ENCODE measurements around the gene PARD3.
"Not testable (repeated sequence)": the region's sequence is repeated elsewhere in the genome, so short reads cannot be mapped to it uniquely, and the experiment has no call there.

Gene PARD3

GRCh38 chr10:34444223-34445183, 370.6 kb downstream of the PARD3 start:
- DNase-seq = no peak

- not testable (repeated sequence) for DNase-seq
Measured at GRCh38 chr10:34439386-34439785, 375.7 kb downstream of the PARD3 start.

DNA sequence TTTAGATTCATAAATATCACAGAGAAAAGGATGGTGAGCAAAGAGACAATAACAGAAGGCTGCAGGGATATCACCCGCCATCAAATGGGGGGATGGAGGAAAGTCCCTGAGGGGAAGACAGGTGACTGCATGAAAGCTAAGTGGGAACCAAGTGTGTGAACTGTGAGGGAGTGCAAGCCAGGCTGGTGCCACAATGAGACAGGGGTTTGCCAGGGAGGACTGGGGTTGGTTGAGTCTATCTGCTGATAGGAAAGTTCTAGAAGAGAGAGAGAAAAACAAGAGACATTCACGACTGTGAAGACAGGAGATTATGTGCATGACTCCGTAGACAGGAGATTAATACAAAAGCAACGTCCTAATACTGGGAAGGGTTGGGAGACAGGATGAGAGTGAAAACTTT, 376.4 kb downstream of the PARD3 start:
- DNase-seq = no peak

DNA sequence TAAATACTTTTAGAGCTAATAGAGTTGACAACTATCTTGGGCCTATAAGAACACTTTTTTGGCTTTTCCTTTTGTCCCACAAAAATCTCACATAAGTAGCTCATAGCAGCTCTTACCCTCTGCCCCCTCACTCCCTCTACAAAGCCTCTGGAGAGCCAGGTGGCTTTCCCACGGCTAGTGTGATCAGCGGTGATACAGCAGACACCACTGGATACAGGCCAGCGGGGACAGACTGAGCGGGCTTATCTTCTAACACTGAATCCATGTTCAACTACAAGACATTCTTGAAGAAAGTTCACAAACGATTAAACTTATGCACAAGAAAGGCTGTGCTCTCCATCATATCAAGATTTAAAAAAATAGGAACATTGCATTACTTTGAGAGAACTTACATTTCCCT, 377.2 kb downstream of the PARD3 start:
- DNase-seq = no peak

DNA sequence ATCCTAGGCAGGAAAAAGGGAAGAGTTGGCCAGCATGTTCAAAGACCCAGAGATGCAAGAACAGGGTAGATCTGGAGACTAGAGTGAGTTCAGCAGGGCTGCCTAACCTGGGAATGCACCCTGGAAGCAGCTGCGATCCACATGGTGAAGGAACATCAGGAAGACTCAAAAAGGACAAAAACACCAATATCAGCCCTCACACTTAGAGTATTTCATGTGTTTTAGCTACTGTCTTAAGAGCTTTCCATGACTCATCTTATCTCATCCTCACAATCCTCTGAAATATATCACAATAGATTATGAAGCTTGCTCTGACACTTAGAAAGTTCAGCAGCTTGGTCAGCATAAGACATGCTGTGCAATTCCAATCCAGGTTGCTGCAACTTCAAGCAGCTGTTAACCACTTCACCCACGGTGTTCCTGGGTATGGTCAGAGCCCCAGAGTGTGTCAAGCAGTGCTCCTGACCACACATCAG, 380.9 kb downstream of the PARD3 start:
- DNase-seq = no peak

- DNase-seq = no peak
Measured at GRCh38 chr10:34433241-34434076, 381.6 kb downstream of the PARD3 start.

GRCh38 chr10:34432589-34432988, 382.5 kb downstream of the PARD3 start:
- DNase-seq = no peak

DNA sequence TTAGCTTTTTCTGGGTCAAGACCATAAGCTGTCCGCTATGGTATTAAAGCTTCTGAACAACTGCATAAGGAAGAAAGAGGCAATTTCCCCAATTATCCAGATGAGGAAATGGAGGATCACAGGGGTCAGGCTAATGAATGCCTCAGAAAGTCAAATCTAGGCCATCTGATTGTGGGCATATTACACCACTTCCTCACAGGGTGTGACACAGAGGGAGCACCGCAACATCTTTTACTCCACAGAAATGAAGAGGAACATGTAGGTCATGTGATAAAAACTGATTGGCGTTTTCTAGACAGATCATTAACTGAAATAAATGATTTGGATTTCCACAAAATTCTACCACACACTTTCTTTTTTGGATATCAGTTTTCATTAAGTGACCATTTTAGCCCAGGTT, 384.4 kb downstream of the PARD3 start:
- DNase-seq = no peak

- DNase-seq = no peak
Measured at GRCh38 chr10:34428501-34428900, 386.6 kb downstream of the PARD3 start.

GRCh38 chr10:34427911-34428216, 387.2 kb downstream of the PARD3 start:
- DNase-seq = no peak

DNA sequence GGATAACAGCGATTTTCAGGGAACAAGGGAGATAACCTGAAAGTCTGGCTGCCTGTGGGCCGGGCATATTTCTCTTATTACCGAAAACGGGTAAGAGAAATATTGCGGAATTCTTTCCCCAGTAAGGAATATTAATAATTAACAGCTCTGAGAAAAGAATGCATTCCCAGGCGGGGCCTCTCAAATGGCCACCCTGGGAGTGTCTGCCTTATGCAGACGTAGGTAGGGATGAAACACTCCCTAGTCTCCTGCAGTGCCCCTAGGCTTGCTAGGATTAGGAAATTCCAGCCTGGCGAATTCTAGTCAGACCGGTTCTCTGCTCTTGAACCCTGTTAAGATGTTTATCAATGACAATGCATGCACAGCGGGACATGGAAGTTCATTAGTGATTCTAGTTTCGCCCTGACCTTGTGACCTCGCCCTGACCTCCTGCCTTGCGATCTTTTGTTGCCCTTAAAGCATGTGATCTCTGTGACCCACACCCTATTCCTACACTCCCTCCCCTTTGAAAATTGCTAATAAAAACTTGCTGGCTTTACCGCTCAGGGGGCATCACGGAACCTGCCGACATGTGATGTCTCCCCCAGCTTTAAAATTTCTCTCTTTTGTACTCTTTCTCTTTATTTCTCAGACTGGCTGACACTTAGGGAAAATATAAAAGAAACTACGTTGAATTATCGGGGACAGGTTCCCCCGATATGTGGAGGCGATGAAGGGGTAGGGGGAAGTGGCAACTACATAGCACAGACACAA, 387.8 kb downstream of the PARD3 start:
- not testable (repeated sequence) for DNase-seq

DNA sequence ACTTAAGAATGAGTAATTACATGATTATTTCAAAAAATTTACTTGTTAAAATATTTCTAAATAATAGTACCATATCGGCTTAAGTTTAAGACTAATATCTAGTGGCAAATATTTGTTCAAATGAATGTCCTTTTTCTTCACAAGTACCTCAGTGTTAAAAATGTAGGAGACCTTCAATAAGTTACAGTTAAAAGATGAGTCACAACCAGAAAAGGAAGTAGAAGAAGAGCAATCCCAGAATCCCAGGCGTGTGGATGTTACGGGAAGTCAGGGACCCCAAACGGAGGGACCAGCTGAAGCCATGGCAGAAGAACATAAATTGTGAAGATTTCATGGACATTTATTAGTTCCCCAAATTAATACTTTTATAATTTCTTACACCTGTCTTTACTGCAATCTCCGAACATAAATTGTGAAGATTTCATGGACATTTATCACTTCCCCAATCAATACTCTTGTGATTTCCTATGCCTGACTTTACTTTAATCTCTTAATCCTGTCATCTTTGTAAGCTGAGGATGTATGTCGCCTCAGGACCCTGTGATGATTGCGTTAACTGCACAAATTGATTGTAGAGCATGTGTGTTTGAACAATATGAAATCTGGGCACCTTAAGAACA, 388.4 kb downstream of the PARD3 start:
- DNase-seq = not testable (repeated sequence)

DNA sequence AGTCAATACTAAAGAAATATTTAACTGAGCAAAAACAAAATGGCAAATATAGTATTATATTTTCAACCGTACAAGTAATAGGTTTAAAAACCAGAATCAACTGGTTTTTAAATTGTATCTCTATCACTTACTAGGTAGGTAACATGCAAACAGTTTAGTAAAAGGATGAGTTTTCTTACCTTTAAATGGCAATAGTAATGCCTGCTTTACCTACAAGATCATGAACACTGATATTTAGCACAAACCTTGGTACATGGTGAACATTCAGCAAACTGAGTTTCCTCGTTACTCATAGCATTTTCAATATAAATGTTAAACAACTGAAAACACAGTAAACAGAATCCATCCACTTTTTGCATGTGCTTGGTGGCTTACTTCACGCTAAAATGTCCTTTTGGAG, 389.1 kb downstream of the PARD3 start:
- no peak for DNase-seq

DNA sequence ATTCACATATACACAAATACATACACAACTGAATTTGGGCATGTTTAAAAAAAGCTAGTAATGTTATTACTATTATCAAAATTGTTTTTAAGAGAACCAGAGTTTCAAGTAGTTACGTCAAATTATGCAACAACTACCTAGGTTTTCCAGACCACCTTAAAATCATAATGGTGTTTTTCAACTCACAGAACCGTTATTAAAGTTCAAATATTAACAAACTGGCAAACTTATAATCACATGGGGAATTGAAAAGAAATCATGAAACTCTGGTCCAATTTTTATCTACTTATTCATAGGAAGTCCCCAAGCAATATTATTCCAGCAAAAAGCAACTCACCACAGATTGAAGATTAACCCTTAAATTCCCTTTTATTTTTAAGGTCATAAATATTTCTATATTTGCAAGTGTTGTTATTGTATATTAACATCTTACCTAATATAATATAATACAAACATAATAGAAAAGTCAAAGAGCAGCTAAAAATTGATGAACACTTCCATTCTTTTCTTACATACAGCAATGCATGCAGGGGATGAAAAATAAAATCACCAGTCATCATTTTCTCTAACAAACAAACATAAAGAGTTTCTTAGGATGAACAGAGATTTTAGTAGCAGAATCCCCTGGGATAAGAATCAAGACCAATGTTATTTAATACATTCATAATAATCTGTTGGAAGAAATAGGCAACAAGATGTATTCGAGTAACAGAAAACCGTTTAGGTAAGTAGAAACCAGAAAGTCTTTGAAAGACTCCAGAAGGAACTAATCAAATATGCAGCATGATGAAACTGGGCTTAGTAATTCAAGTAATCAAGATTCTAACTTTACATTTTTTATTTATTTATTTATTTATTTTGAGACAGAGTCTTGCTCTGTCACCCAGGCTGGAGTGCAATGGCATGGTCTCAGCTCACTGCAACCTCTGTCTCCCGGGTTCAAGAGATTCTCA, 391.1 kb downstream of the PARD3 start:
- no peak for DNase-seq

- DNase-seq = no peak
Measured at GRCh38 chr10:34420795-34421194, 394.3 kb downstream of the PARD3 start.

- no peak for DNase-seq
Measured at GRCh38 chr10:34420273-34420672, 394.8 kb downstream of the PARD3 start.

GRCh38 chr10:34415039-34415438, 400.1 kb downstream of the PARD3 start:
- DNase-seq = no peak

GRCh38 chr10:34413756-34414587, 401.1 kb downstream of the PARD3 start:
- no peak for DNase-seq

DNA sequence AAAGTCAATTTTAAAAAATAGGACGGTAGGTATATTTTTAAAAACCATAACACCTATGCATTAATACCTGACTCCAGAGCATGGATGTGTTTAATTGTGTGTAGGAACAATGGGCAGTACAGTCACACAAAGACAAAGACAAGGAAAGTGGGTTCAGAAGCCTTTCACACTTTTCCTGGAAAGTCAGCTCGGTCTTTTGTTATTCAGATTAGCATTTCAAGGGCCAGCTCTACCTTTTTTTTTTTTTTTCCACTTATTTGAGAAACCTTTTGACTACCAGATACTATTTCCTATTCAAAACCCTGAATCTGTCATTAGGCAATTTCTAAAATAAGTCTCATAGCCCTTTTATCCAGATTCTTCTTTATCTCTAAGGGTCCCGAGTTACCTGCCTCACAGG, 401.9 kb downstream of the PARD3 start:
- DNase-seq = no peak

GRCh38 chr10:34408956-34409355, 406.1 kb downstream of the PARD3 start:
- DNase-seq = no peak

DNA sequence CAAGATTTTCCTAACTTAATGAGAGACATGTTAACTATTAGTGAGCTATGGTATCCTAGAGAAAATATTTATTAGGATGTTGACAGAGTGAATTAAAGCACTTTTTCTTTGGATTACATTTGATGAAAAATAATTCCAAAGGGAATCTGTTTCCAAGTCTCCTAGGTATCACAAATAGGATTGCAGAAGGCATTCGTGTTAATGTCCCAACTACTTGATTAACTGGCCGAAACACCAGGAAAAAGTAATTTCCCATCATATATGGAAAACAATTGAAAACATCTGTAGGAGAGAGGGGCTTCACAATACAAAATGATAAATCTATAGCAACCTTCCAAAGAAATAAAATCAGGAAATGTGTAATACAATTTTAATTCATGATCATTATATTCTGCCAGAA, 406.7 kb downstream of the PARD3 start:
- no peak for DNase-seq

Data from CD4-positive, alpha-beta T cell treated with Interferon gamma for 1 hour (primary cell).